GM12865 (cell line): Measurements from ENCODE around the gene ITGA11.

Experiments
- DNase-seq: peaks from one replicate; pipeline ENCODE4 v3.0.0; 2010; ENCODE audit warnings: low read depth
- H3K4me3 ChIP-seq: 2 replicates; pipeline ENCODE4 v1.5.1; 2011; ENCODE audit warnings: mild to moderate bottlenecking, low read depth, low read length, control low read depth
- TF ChIP-seq, protein P1 (sequence below): IDR thresholded peaks from 2 replicates; pipeline ENCODE4 v1.5.1; 2011; ENCODE audit warnings: low read length, control low read depth, low read depth, inconsistent platforms; ENCODE audit not compliant: insufficient read depth; ENCODE audit errors: missing control alignments

ITGA11 gene

DNA sequence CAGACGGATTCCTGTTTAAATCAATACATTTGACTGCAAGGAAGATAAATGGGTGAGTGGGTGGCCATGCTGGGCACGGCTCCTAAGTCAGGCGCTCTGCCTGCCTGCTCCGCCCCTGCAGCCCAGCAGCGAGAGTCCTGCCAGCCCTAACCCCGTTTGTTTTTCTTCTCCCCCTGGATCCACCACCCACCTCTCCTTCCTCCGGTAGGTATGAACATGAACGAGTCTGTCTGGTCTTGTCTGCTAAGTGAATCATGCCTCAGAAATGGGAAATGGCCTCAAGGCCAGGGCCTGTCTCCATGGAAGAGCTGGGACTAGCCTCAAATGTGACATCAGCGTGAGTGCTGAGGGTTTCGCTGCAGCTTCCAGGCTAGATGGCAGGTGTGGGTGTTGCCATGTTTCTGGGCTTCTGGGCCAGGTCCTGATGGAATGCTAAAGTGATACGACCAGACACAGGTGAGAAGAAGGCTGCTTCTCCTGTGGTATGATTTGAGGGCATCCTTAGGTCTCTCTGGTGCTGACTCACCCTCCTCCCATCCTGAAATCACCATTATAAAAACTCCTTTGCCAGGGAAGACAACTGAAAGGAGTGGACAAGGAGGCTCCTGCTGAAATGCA lies 160.0 kb downstream of the ITGA11 start:
- no peak overlapping the region for H3K4me3 ChIP-seq
- DNase-seq: no peak
- TF ChIP-seq, protein P1, sequence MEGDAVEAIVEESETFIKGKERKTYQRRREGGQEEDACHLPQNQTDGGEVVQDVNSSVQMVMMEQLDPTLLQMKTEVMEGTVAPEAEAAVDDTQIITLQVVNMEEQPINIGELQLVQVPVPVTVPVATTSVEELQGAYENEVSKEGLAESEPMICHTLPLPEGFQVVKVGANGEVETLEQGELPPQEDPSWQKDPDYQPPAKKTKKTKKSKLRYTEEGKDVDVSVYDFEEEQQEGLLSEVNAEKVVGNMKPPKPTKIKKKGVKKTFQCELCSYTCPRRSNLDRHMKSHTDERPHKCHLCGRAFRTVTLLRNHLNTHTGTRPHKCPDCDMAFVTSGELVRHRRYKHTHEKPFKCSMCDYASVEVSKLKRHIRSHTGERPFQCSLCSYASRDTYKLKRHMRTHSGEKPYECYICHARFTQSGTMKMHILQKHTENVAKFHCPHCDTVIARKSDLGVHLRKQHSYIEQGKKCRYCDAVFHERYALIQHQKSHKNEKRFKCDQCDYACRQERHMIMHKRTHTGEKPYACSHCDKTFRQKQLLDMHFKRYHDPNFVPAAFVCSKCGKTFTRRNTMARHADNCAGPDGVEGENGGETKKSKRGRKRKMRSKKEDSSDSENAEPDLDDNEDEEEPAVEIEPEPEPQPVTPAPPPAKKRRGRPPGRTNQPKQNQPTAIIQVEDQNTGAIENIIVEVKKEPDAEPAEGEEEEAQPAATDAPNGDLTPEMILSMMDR: no peak

GRCh38 chr15:68268405-68268804 lies 163.6 kb downstream of the ITGA11 start:
- no peak for DNase-seq
- TF ChIP-seq, protein P1: no peak
- no peak overlapping the region for H3K4me3 ChIP-seq

GRCh38 chr15:68265674-68266073 lies 166.3 kb downstream of the ITGA11 start:
- no peak overlapping the region for H3K4me3 ChIP-seq
- TF ChIP-seq, protein P1: no peak
- DNase-seq: no peak

DNA sequence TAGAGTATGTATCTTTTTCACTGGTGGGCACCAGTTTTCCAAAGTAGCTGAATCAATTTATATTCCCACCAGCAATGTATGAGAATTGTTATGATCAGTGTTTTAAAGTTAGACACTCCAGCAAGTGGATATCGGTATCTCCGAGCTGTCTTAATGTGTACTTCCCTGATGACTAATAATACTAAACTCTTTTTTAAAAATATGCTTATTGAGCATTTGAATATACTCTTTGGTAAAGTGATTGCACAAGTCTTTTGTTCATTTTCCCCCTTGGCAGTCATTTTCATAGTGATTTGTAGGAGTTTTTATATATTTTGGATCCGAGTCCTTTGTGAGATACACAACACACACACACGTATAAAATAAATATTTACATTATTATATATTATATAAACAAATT lies 166.9 kb downstream of the ITGA11 start:
- TF ChIP-seq, protein P1: no peak
- H3K4me3 ChIP-seq: no peak overlapping the region
- DNase-seq: no peak

DNA sequence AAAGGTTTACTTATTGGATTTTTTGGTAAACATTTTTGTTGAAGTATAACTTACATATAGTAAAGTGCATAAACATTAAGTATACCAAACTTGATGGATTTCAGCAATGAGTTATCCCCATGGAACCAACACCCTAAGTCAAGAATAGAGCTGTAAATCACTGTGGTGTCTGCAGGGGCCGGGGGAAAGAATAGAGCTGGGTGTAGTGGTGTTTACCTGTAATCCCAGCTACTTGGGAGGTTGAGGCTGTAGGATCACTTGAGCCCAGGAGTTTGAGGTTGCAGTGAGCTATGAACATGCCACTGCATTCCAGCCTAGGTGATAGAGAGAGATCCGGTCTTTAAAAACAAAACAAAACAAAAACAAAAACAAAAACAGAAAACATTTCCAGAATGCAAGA lies 167.7 kb downstream of the ITGA11 start:
- H3K4me3 ChIP-seq: no peak overlapping the region
- DNase-seq: no peak
- TF ChIP-seq, protein P1: no peak

DNA sequence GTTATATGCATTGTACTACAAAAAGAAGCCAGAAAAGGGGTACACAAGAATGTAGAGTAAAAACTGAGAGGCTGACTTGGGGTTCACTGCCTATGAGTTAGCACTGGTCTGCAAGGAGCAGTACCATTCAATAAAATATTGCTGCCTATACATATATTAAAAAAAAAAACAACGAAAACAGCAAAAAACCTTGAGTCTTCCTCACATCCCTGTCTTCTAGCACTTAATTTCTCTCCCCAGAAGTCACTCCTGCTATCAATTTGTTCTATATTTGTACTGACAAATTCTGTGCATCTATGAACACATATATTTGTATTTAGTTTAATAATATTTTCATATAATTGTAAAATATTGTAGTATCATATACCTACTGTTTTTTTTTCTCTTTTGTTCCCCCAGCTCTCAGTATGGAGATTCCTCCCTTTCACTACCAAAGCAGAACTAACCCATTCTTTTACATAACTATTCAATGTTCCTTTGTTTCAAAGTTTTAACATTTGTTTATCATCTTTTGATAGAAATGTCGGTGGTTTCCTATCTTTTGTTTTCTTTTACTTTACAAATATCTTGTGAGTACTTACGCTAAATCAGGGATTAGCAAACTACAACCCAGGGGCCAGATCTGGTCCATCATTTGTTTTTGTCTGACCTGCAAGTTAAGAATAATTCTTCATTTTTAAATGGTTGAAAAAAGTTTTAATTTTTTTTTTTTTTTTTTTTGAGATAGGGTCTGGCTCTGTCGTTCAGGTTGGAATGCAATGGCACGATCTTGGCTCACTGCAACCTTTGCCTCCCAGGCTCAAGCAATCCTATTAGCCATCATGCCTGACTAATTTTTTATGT lies 169.2 kb downstream of the ITGA11 start:
- no peak for DNase-seq
- H3K4me3 ChIP-seq: no peak overlapping the region
- TF ChIP-seq, protein P1: no peak

DNA sequence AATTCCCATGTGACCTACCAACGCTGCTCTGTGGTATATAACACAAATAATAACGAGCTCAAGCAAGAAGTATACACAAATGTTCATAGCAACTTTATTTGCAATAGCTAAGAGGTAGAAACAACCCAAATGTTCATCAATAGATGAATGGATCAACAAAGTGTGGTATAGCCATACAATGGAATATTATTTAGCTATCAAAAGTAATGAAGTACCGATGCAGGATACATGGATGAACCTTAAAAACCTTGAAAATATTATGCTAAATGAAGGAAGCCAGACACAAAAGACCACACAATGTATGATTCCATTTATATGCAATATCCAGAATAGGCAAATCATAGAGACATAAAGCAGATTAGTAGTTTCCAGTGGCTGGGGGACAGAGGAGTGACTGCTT lies 170.0 kb downstream of the ITGA11 start:
- TF ChIP-seq, protein P1: no peak
- DNase-seq: no peak
- H3K4me3 ChIP-seq: no peak overlapping the region
